ENCODE results near the gene TOP2B.

TOP2B gene

GRCh38 chr3:25686766-25687165 is 22.1 kb upstream of the TOP2B start:
- no peak for DNase-seq (ENCODE audit: low read depth)
- TF ChIP-seq CTCF (conservative IDR thresholded peaks at IDR 0.05; ENCODE audit: low read length): no peak
- no peak overlapping the region for H3K4me3 ChIP-seq (ENCODE audit: low read length)

DNA sequence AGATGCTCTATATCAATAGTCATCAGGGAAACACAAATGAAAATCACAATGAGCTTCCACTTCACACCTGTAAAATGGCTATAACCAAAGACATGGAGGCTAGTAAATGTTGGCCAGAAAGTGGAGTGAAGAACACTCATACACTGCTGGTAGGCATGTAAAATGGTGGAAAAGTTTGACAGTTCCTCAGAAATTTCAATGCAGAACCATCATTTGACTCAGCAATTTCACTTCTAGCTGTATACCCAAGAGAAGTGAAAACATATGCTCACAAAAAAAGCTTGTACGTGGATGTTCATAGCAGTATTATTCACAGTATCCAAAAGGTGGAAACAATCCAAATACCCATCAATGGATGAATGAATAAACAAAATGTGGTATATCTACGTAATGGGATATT is 19.2 kb upstream of the TOP2B start:
- H3K4me3 ChIP-seq (ENCODE audit: low read length): no peak overlapping the region
- DNase-seq (ENCODE audit: low read depth): no peak
- TF ChIP-seq CTCF (conservative IDR thresholded peaks at IDR 0.05; ENCODE audit: low read length): no peak

DNA sequence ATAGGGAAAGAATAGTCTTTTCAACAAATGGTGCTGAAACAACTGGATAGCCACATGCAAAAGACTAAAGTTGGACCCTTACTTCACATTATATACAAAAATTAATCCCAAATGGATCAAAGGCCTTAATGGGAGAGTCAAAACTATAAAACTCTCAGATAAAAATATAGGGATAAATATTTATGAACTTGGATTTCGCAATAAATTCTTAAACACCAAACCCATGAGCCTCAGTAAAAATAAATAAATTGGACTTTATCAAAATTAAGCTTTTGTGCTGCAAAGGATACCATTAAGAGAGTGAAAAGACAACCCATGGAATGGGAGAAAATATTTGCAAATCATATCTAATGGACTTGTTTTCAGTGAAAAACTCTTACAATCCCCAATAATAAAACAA is 18.7 kb upstream of the TOP2B start:
- TF ChIP-seq CTCF (conservative IDR thresholded peaks at IDR 0.05; ENCODE audit: low read length): no peak
- DNase-seq (ENCODE audit: low read depth): no peak
- H3K4me3 ChIP-seq (ENCODE audit: low read length): no peak overlapping the region

- no peak for TF ChIP-seq CTCF (conservative IDR thresholded peaks at IDR 0.05; ENCODE audit: low read length)
- DNase-seq (ENCODE audit: low read depth): no peak
- no peak overlapping the region for H3K4me3 ChIP-seq (ENCODE audit: low read length)
These were observed 15.1 kb upstream of the TOP2B start for GRCh38 chr3:25679642-25680302.

GRCh38 chr3:25679166-25679565 is 14.5 kb upstream of the TOP2B start:
- H3K4me3 ChIP-seq (ENCODE audit: low read length): no peak overlapping the region
- no peak for DNase-seq (ENCODE audit: low read depth)
- TF ChIP-seq CTCF (conservative IDR thresholded peaks at IDR 0.05; ENCODE audit: low read length): no peak

DNA sequence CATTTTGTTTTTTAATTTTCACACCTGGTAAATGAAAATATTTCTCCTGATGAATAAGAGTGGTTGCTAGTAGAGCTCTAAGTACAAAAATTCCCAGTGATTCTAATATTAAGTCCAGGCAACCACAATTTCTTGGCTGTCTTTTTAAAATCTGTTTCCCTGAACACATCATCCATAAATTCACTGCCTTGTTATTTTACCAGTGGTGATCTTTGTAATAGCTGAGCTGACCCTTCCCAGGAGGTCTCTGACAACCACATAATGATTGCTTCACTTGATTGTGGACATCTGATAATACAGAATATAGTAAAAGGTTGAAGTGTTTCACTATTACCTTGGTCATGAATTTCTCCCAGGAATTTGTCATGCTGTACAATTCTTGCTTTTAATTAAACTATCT is 13.9 kb upstream of the TOP2B start:
- no peak overlapping the region for H3K4me3 ChIP-seq (ENCODE audit: low read length)
- no peak for TF ChIP-seq CTCF (conservative IDR thresholded peaks at IDR 0.05; ENCODE audit: low read length)
- DNase-seq (ENCODE audit: low read depth): no peak

DNA sequence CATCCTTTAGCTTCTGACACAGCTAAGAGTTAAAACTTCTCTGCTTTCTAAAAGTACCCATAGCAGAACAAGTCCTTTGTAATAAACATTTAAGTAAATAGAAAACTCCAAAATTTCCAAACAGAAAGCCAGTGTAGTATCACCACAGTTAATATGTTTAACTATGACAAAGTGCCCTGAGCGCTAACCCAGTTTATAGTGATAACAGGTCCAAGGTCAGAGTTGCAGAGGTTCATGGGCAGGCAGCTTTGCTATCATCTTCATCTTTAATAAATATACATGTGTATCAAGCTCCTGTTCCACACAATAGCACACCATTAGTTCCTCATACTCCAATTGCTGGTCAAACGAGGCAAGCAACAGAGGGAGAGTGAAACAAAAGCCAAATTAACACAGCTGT is 12.4 kb upstream of the TOP2B start:
- no peak for TF ChIP-seq CTCF (conservative IDR thresholded peaks at IDR 0.05; ENCODE audit: low read length)
- DNase-seq (ENCODE audit: low read depth): no peak
- no peak overlapping the region for H3K4me3 ChIP-seq (ENCODE audit: low read length)
